Superior temporal gyrus (tissue), 1 donor: ENCODE data around the gene SLC3A2.

ENCODE experiments used
- DNase-seq: peaks from one replicate; pipeline ENCODE4 v3.0.0-alpha.2; 2016; ENCODE audit errors: extremely low spot score

SLC3A2 gene

DNA sequence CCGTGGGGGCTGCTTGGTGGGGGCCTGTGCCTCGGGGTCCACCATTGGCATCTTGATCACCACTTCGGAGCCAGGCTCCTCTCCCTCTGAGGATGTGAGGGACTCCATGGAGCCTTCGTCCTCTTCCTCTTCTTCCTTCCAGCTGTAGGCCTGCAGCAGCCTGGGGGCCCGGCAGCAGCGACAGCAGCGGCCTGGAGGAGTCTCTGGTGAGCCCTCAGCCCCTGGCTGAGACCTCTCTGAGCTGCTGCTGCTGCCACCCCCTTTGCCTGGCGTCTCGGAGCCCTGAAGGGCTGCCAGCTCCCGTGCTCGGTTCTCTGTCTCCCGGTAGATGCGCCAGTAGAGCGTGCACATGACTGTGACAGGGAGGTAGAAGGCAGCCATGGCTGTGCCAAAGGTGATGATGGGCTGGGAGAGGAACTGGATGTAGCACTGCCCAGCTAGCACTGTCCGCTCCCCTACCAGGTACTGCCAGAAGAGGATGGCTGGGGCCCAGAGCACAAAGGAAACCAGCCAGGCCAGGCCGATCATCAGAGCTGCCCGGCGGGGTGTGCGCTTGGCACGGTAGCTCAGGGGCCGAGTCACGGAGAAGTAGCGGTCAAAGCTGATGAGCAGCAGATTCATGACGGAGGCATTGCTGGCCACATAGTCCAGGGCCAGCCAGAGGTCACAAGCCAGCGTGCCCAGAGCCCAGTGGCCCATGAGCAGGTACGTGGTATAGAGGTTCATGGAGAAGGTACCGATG, 29.6 kb downstream of the SLC3A2 start:
- no peak for DNase-seq

- DNase-seq: peak; percentile 24
Observed at GRCh38 chr11:62911137-62912130, 30.7 kb downstream of the SLC3A2 start.

GRCh38 chr11:62912268-62912667, 31.6 kb downstream of the SLC3A2 start:
- DNase-seq: no peak

DNA sequence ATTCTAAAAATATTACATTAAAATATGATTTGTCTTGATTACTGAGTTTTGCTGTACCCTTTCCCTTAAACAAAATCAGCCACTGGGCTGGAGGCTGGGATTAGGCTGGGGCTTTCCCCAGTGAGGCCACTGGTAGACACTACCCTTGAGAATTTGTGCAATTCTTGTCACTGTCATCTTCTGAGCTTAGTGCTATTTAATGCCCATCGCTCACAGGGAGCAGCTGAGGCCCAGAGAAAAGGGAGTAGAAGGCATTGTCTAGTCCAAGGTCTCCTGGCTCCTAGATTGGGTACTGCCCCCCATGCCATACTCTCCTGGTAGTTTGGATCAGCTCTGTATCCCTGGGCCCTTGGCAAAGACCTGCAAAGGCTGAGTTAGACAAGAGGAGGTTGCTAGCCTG, 33.7 kb downstream of the SLC3A2 start:
- peak; percentile 10 for DNase-seq

GRCh38 chr11:62917906-62918502, 37.3 kb downstream of the SLC3A2 start:
- DNase-seq: no peak

- DNase-seq: peak; percentile 5
Observed at GRCh38 chr11:62918531-62918930, 37.8 kb downstream of the SLC3A2 start.

DNA sequence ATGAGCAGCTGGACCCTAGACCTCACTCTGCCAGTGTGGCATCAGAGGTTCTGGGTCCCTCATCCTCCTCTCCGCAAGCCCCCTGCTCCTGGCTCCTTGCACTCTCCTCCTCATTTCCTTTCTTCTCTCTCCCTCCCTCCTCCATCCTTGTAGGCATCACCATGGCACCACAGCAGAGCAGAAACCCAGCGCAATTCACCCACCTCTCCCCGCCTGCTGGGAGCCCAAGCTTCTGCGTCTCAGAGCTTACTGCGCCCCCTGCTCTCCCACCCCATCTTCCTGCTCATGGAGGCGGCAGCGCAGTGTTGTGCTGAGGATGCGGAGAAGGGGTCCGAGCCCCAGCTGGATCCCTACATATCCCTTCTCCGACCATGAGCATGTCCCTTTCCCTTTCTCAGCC, 38.8 kb downstream of the SLC3A2 start:
- DNase-seq: peak; percentile 10

DNA sequence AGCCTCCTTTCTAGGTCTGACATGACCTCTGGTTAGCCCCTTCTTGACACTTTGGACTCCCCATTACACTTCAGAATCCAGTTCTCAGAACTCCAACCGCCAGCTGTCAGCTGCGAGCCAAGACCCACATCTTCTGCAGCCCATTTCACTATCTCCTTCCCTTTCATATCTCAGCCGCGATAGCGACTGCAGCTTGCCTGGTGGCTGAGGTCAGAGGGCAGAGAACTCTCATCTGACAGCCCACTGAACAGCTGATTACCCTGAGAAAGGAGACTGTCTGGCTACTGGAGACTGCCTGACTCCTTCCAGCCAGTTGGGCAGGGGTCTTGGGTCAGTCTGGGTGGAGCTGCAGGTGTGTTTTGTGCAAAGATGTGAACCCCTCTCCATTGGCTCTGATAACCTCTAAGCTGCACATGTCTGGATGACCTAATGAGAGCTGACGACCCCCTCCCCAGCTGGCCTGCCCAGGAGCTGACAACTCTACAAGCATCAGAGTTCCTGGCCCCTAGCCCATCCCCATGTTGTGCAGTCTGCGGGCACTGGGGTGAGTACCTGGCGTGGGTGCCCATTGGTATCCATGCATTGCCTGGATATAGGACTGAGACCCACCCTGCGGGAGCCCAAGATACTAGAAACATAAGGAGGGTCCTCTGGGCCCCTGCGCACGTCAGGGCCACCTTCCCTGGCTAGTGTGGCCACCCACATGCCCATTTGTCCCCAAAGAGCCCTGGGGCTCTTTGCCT, 39.4 kb downstream of the SLC3A2 start:
- DNase-seq: peak; percentile 8

GRCh38 chr11:62921201-62921572, 40.5 kb downstream of the SLC3A2 start, which contains the start of gene CHRM1:
Gene CHRM1, minus strand, starts transcription at chr11:62921363. Its CDS starts 10,263 bp downstream, at chr11:62911100.
- DNase-seq: peak; percentile 48

- peak; percentile 13 for DNase-seq
Observed at GRCh38 chr11:62921573-62922188, 41.0 kb downstream of the SLC3A2 start.

- no peak for DNase-seq
Observed at GRCh38 chr11:62922189-62922589, 41.5 kb downstream of the SLC3A2 start.

DNA sequence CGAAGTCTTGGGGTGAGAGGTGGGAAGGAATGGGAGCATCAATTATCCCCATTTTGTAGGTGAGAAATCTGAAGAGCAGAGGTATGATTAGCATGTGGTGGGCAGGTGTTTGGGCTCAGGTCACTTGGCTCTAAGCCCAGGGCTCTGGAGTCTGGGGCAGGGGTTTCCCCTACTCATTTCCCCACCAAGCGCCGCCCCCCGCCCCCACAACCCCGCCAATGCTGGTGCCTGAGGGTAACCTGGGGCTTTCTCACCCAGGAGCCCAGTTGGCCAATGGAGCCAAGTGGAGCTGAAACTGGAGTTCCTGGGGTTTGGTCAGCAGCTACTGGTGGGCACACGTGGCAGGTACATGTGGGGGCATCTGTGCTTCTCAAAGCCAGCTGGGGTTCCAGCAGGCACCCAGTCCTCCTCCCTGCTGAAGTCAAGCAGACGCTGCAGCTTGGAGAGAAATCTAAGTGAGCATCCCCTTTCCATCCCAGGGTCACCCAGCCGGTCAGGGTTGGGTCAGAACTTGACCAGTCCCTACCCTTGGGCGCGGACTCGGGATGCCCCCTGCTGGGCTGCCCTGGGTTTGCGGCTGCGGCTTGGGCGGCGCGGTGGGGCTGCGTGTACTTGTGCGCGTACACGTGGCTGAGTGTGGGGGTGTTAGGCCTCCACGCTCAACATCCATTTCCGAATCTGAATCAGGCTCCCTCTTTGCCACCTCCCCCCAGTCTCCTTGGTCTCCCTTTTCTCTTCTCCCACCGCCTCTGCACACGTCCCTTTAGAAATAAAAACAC, 42.1 kb downstream of the SLC3A2 start:
- peak; percentile 63 for DNase-seq

GRCh38 chr11:62923601-62924411, 43.1 kb downstream of the SLC3A2 start:
- peak; percentile 60 for DNase-seq

- no peak for DNase-seq
Observed at GRCh38 chr11:62925308-62925707, 44.6 kb downstream of the SLC3A2 start.

DNA sequence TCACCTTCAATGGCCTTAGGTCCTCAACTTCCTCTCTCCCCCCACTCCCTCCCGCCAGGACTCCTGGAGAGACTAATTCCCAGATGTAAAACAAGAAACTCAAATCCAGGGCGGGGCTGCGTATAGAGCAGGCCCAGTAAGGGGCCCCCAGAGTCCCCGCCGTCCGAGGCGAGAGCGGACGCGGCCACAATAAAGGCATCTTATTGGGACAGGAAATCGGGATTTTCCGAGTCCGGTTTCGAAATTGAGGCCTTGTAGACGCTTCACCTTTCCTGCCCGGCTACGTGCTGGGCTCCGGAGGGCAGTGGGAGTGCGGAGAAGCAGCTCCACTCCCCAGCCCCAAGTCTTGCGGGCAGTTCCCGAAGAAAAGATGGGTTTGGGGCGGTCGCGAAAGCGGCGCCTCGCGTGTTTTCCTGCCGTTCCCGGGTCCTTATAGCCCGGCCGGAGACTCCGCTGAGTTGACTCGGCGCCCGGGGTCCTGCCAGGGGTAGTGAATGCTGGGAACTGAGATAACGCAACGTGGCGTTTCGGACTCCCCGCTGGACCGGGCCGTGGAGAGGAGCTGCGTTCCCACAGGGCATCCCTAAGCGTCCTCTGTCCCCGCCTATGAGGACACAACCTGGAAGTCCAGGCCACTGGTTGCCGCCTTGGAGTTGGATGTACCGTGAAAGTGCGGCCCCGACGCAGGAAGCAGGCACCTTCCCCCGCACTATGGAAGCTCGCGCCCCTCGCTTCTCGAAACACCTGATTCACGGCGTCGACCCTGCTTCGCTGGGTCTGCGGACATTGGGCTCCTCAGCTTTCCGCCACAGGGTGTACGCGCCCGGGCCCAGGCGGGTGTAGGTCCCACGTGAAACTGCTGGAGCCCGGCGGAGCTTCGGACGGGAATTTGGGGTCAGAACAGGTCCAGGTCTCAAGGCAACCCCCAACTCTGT, 45.3 kb downstream of the SLC3A2 start:
- DNase-seq: no peak

GRCh38 chr11:62926680-62927455, 46.2 kb downstream of the SLC3A2 start:
- no peak for DNase-seq

- DNase-seq: no peak
Observed at GRCh38 chr11:62928011-62928410, 47.3 kb downstream of the SLC3A2 start.
